ENCODE results near the gene EAF2.

The EAF2 gene

GRCh38 chr3:121863801-121864200 is 28.8 kb downstream of the EAF2 start:
- Histone ChIP-seq H3K9ac (ENCODE audit: low read length) (no peak overlapping the region), H3K4me3 (ENCODE audit: low read length) (no peak overlapping the region), H3K27ac (ENCODE audit: low read length) (no peak overlapping the region), H3K9me3 (ENCODE audit: control insufficient read depth, low read depth, low read length) (no peaks in the 10 kb centered on the region), H3K36me3 (ENCODE audit: control insufficient read depth, low read depth, low read length) (no peaks in the 10 kb centered on the region), H3K4me1 (ENCODE audit: control insufficient read depth, low read depth, low read length) (no peaks in the 10 kb centered on the region), H3K27me3 (ENCODE audit: control insufficient read depth, insufficient read depth, low read length) (no peaks in the 10 kb centered on the region)

DNA sequence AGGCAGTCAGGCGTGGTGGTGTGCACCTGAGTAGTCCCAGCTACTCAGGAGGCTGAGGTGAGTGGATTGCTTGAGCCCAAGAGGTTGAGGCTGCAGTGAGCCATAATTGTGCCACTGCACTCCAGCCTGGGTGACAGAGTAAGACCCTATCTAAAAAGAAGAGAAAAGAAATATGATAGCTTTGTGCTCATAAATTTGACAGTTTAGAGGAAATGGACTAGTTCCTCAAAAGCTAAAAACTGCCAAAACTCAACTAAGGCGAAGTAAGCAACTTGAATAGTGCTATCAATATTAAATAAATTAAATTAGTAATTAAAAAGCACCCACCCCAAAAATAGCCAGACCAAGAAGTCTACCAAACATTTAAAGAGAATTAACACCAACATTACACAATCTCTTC is 34.7 kb downstream of the EAF2 start:
- H3K27me3 ChIP-seq (ENCODE audit: control insufficient read depth, insufficient read depth, low read length) = no peaks in the 10 kb centered on the region
- H3K36me3 ChIP-seq (ENCODE audit: control insufficient read depth, low read depth, low read length) = no peaks in the 10 kb centered on the region
- no peak overlapping the region for H3K4me3 ChIP-seq (ENCODE audit: low read length)
- H3K9ac ChIP-seq (ENCODE audit: low read length) = no peak overlapping the region
- no peaks in the 10 kb centered on the region for H3K9me3 ChIP-seq (ENCODE audit: control insufficient read depth, low read depth, low read length)
- H3K4me1 ChIP-seq (ENCODE audit: control insufficient read depth, low read depth, low read length) = no peaks in the 10 kb centered on the region
- H3K27ac ChIP-seq (ENCODE audit: low read length) = no peak overlapping the region

DNA sequence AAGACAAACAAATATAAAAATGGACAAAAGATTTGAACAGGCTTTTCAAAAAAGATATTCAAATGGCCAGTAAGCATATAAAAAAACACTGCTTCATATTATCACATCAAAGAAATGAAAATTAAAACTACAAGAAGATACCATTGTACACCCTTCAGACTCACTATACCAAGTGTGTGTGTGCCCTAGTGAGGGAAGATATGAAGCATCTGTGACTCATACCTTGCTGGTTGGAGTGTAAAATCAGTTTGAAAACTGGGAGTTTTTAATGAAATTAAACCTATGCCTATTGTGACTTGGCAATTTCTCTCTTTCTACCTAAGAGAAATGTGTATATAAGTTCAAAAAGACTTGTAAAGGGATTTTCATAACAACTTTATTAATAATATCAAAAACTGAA is 35.7 kb downstream of the EAF2 start:
- Histone ChIP-seq H3K27me3 (ENCODE audit: control insufficient read depth, insufficient read depth, low read length) (no peaks in the 10 kb centered on the region), H3K9me3 (ENCODE audit: control insufficient read depth, low read depth, low read length) (no peaks in the 10 kb centered on the region), H3K4me3 (ENCODE audit: low read length) (no peak overlapping the region), H3K9ac (ENCODE audit: low read length) (no peak overlapping the region), H3K36me3 (ENCODE audit: control insufficient read depth, low read depth, low read length) (no peaks in the 10 kb centered on the region), H3K4me1 (ENCODE audit: control insufficient read depth, low read depth, low read length) (no peaks in the 10 kb centered on the region), H3K27ac (ENCODE audit: low read length) (no peak overlapping the region)

DNA sequence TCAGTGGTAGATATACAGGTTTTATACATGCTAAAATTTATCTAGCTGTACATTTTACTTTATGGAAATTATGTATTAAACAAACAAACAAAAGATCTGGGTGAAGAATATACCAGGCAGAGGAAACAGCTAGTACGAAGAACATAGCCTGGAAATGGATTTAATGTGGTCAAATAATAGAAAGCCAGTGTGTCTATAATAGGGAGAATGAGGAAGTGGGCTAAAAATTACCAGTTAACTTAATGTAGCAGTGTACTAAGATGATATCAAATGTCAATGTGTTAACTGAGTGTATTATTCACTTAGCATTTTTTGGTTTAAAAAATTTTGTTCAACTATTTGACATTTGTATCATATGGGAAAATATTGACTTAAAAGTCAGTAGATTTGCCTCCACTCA is 36.4 kb downstream of the EAF2 start:
- no peaks in the 10 kb centered on the region for H3K9me3 ChIP-seq (ENCODE audit: control insufficient read depth, low read depth, low read length)
- H3K36me3 ChIP-seq (ENCODE audit: control insufficient read depth, low read depth, low read length) = no peaks in the 10 kb centered on the region
- H3K4me3 ChIP-seq (ENCODE audit: low read length) = no peak overlapping the region

DNA sequence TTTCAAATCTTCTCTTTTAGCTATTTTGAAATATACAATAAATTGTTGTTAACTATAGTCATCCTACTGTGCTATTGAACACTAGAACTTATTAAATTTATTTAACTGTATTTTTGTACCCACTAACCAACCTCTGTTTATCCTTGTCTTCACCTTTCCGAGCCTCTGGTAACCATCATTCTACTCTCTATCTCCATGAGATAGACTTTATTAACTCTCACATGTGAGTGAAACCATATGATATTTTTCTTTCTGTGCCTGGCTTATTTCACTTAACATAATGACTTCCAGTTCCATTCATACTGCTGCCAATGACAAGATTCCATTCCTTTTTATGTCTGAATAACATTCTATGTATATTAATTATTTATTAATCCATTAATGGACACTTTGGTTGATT is 43.4 kb downstream of the EAF2 start:
- H3K9me3 ChIP-seq (ENCODE audit: control insufficient read depth, low read depth, low read length) = no peaks in the 10 kb centered on the region
- H3K27ac ChIP-seq (ENCODE audit: low read length) = no peak overlapping the region
- H3K9ac ChIP-seq (ENCODE audit: low read length) = no peak overlapping the region
- H3K4me3 ChIP-seq (ENCODE audit: low read length) = no peak overlapping the region
- no peaks in the 10 kb centered on the region for H3K27me3 ChIP-seq (ENCODE audit: control insufficient read depth, insufficient read depth, low read length)
- H3K36me3 ChIP-seq (ENCODE audit: control insufficient read depth, low read depth, low read length) = no peaks in the 10 kb centered on the region
- peaks cover 8% of the 10 kb centered on the region for H3K4me1 ChIP-seq (ENCODE audit: control insufficient read depth, low read depth, low read length)

More for the DNA sequence above, 36.4 kb downstream of the EAF2 start:
- no peak overlapping the region for H3K27ac ChIP-seq (ENCODE audit: low read length)
- H3K4me1 ChIP-seq (ENCODE audit: control insufficient read depth, low read depth, low read length) = no peaks in the 10 kb centered on the region
- H3K27me3 ChIP-seq (ENCODE audit: control insufficient read depth, insufficient read depth, low read length) = no peaks in the 10 kb centered on the region
- no peak overlapping the region for H3K9ac ChIP-seq (ENCODE audit: low read length)

GRCh38 chr3:121883507-121883906 is 48.5 kb downstream of the EAF2 start:
- no peaks in the 10 kb centered on the region for H3K36me3 ChIP-seq (ENCODE audit: control insufficient read depth, low read depth, low read length)
- H3K4me3 ChIP-seq (ENCODE audit: low read length) = no peak overlapping the region

GRCh38 chr3:121885386-121885785 is 50.4 kb downstream of the EAF2 start:
- Histone ChIP-seq H3K27me3 (ENCODE audit: control insufficient read depth, insufficient read depth, low read length) (no peaks in the 10 kb centered on the region), H3K27ac (ENCODE audit: low read length) (no peak overlapping the region), H3K36me3 (ENCODE audit: control insufficient read depth, low read depth, low read length) (no peaks in the 10 kb centered on the region), H3K4me1 (ENCODE audit: control insufficient read depth, low read depth, low read length) (no peaks in the 10 kb centered on the region), H3K9ac (ENCODE audit: low read length) (no peak overlapping the region), H3K9me3 (ENCODE audit: control insufficient read depth, low read depth, low read length) (no peaks in the 10 kb centered on the region), H3K4me3 (ENCODE audit: low read length) (no peak overlapping the region)

More at GRCh38 chr3:121883507-121883906, 48.5 kb downstream of the EAF2 start:
- H3K27ac ChIP-seq (ENCODE audit: low read length) = no peak overlapping the region
- H3K9me3 ChIP-seq (ENCODE audit: control insufficient read depth, low read depth, low read length) = no peaks in the 10 kb centered on the region
- H3K27me3 ChIP-seq (ENCODE audit: control insufficient read depth, insufficient read depth, low read length) = no peaks in the 10 kb centered on the region
- peaks cover 8% of the 10 kb centered on the region for H3K4me1 ChIP-seq (ENCODE audit: control insufficient read depth, low read depth, low read length)
- no peak overlapping the region for H3K9ac ChIP-seq (ENCODE audit: low read length)

GRCh38 chr3:121894301-121894990 is 59.4 kb downstream of the EAF2 start, which contains the start of gene SLC15A2:
Gene SLC15A2, plus strand, starts transcription at chr3:121894401. Its CDS starts 76 bp downstream, at chr3:121894477.
- Histone ChIP-seq H3K36me3 (ENCODE audit: control insufficient read depth, low read depth, low read length) (no peaks in the 10 kb centered on the region), H3K27me3 (ENCODE audit: control insufficient read depth, insufficient read depth, low read length) (no peaks in the 10 kb centered on the region), H3K9ac (ENCODE audit: low read length) (peak within 1 kb of the TSS; percentile 26), H3K27ac (ENCODE audit: low read length) (peak within 1 kb of the TSS; percentile 68), H3K4me3 (ENCODE audit: low read length) (peak within 1 kb of the TSS; percentile 43), H3K4me1 (ENCODE audit: control insufficient read depth, low read depth, low read length) (peaks cover 31% of the 10 kb centered on the region), H3K9me3 (ENCODE audit: control insufficient read depth, low read depth, low read length) (no peaks in the 10 kb centered on the region)

- Histone ChIP-seq H3K27me3 (ENCODE audit: control insufficient read depth, insufficient read depth, low read length) (no peaks in the 10 kb centered on the region), H3K9ac (ENCODE audit: low read length) (peak overlapping the region; percentile 14), H3K9me3 (ENCODE audit: control insufficient read depth, low read depth, low read length) (no peaks in the 10 kb centered on the region), H3K4me3 (ENCODE audit: low read length) (peak overlapping the region; percentile 43), H3K4me1 (ENCODE audit: control insufficient read depth, low read depth, low read length) (peaks cover 31% of the 10 kb centered on the region), H3K27ac (ENCODE audit: low read length) (no peak overlapping the region), H3K36me3 (ENCODE audit: control insufficient read depth, low read depth, low read length) (no peaks in the 10 kb centered on the region)
Observed at GRCh38 chr3:121895121-121895520, 60.1 kb downstream of the EAF2 start.

- H3K4me1 ChIP-seq (ENCODE audit: control insufficient read depth, low read depth, low read length) = peaks cover 31% of the 10 kb centered on the region
- no peak overlapping the region for H3K9ac ChIP-seq (ENCODE audit: low read length)
- peak overlapping the region; percentile 6 for H3K4me3 ChIP-seq (ENCODE audit: low read length)
- H3K27ac ChIP-seq (ENCODE audit: low read length) = no peak overlapping the region
- H3K36me3 ChIP-seq (ENCODE audit: control insufficient read depth, low read depth, low read length) = no peaks in the 10 kb centered on the region
- H3K27me3 ChIP-seq (ENCODE audit: control insufficient read depth, insufficient read depth, low read length) = no peaks in the 10 kb centered on the region
- H3K9me3 ChIP-seq (ENCODE audit: control insufficient read depth, low read depth, low read length) = no peaks in the 10 kb centered on the region
Observed at GRCh38 chr3:121895736-121896135, 60.7 kb downstream of the EAF2 start.

DNA sequence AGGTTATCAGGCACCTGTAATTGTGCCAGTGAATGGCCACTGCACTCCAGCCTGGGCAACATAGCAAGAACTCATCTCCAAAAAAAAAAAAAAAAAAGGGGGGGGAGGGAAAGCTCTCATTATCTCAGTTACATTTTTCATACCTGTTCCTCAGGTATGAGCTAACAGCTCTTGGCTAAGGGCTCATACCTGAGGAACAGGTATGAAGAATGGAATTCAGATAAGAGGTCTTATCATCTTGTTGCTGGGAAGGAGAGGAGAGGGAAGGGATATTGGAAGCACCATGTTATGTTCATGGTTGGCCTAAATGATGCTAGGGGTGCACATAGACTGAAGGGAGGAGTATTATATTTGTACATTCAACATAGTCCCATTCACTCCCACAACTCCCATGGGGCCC is 61.8 kb downstream of the EAF2 start:
- Histone ChIP-seq H3K36me3 (ENCODE audit: control insufficient read depth, low read depth, low read length) (no peaks in the 10 kb centered on the region), H3K27me3 (ENCODE audit: control insufficient read depth, insufficient read depth, low read length) (no peaks in the 10 kb centered on the region), H3K4me1 (ENCODE audit: control insufficient read depth, low read depth, low read length) (peaks cover 26% of the 10 kb centered on the region), H3K27ac (ENCODE audit: low read length) (no peak overlapping the region), H3K9me3 (ENCODE audit: control insufficient read depth, low read depth, low read length) (no peaks in the 10 kb centered on the region), H3K9ac (ENCODE audit: low read length) (no peak overlapping the region), H3K4me3 (ENCODE audit: low read length) (no peak overlapping the region)

- H3K27ac ChIP-seq (ENCODE audit: low read length) = no peak overlapping the region
- H3K4me3 ChIP-seq (ENCODE audit: low read length) = no peak overlapping the region
- no peaks in the 10 kb centered on the region for H3K9me3 ChIP-seq (ENCODE audit: control insufficient read depth, low read depth, low read length)
- no peak overlapping the region for H3K9ac ChIP-seq (ENCODE audit: low read length)
- no peaks in the 10 kb centered on the region for H3K27me3 ChIP-seq (ENCODE audit: control insufficient read depth, insufficient read depth, low read length)
- no peaks in the 10 kb centered on the region for H3K36me3 ChIP-seq (ENCODE audit: control insufficient read depth, low read depth, low read length)
- H3K4me1 ChIP-seq (ENCODE audit: control insufficient read depth, low read depth, low read length) = peaks cover 23% of the 10 kb centered on the region
Observed at GRCh38 chr3:121897296-121897695, 62.3 kb downstream of the EAF2 start.

All from iPS-18a (cell line).